Measurements from ENCODE around the gene FMC1. TPM values are rescaled to one million over a fixed set of nuclear protein-coding genes. Genes with fewer than 3 reads are reported as not detected.
"Not testable (repeated sequence)": the region's sequence is repeated elsewhere in the genome, so short reads cannot be mapped to it uniquely, and the experiment has no call there.

FMC1 gene
- total RNA-seq, 1 experiment from 2014 or later: 13.6 TPM

GRCh38 chr7:139330333-139331030 is 10.7 kb upstream of the FMC1 start:
- no peak overlapping the region for H3K4me3 ChIP-seq
- no peak for DNase-seq (ENCODE audit: low read depth in 1 of 2, low spot score in 2 of 2)
- H3K9me3 ChIP-seq (replicated peaks): no peaks in the 10 kb centered on the region
- no peaks in the 10 kb centered on the region for H3K36me3 ChIP-seq
- no peaks in the 10 kb centered on the region for H3K27me3 ChIP-seq (replicated peaks)
- no peak overlapping the region for H3K27ac ChIP-seq
- no peaks in the 10 kb centered on the region for H3K4me1 ChIP-seq (replicated peaks)

- no peaks in the 10 kb centered on the region for H3K4me1 ChIP-seq (replicated peaks)
- H3K36me3 ChIP-seq: no peaks in the 10 kb centered on the region
- no peak overlapping the region for H3K27ac ChIP-seq
These were observed 8.3 kb upstream of the FMC1 start for GRCh38 chr7:139332697-139333359.

DNA sequence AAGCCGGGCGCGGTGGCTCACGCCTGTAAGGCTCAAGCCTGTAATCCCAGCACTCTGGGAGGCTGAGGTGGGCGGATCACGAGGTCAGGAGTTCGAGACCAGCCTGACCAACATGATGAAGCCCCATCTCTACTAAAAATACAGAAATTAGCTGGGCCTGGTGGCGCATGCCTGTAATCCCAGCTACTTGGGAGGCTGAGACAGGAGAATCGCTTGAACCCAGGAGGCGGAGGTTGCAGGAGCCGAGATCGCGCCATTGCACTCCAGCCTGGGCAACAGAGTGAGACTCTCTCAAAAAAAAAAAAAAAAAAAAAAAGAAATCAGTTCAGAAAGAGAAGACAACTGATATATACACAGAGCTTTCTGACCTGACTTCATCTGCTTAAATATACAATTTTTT is 7.7 kb upstream of the FMC1 start:
- H3K36me3 ChIP-seq; DNase-seq (ENCODE audit: low read depth in 1 of 2, low spot score in 2 of 2); H3K27me3 ChIP-seq (replicated peaks); H3K9me3 ChIP-seq (replicated peaks); H3K4me1 ChIP-seq (replicated peaks); H3K4me3 ChIP-seq; H3K27ac ChIP-seq: not testable (repeated sequence)

More at GRCh38 chr7:139332697-139333359, 8.3 kb upstream of the FMC1 start:
- no peak for DNase-seq (ENCODE audit: low read depth in 1 of 2, low spot score in 2 of 2)
- Histone ChIP-seq H3K9me3 (replicated peaks) (no peaks in the 10 kb centered on the region), H3K27me3 (replicated peaks) (no peaks in the 10 kb centered on the region), H3K4me3 (no peak overlapping the region)

- Histone ChIP-seq H3K9me3 (replicated peaks) (no peaks in the 10 kb centered on the region), H3K4me3 (no peak overlapping the region), H3K36me3 (no peaks in the 10 kb centered on the region), H3K4me1 (replicated peaks) (no peaks in the 10 kb centered on the region), H3K27ac (no peak overlapping the region), H3K27me3 (replicated peaks) (no peaks in the 10 kb centered on the region)
- DNase-seq (ENCODE audit: low read depth in 1 of 2, low spot score in 2 of 2): no peak
These were observed 6.6 kb upstream of the FMC1 start for GRCh38 chr7:139334399-139335150.

- DNase-seq (ENCODE audit: low read depth in 1 of 2, low spot score in 2 of 2): no peak
- H3K4me3 ChIP-seq: no peak overlapping the region
- H3K27ac ChIP-seq: no peak overlapping the region
- no peaks in the 10 kb centered on the region for H3K27me3 ChIP-seq (replicated peaks)
- H3K36me3 ChIP-seq: peaks cover 3% of the 10 kb centered on the region; the same call in 1 of the 2 replicates
- peaks cover 6% of the 10 kb centered on the region for H3K4me1 ChIP-seq (replicated peaks)
- H3K9me3 ChIP-seq (replicated peaks): 0 out of 2 replicates have a peak, but pooled peaks cover 2% of the 10 kb centered on the region
These were observed 2.1 kb upstream of the FMC1 start for GRCh38 chr7:139339025-139339424.

DNA sequence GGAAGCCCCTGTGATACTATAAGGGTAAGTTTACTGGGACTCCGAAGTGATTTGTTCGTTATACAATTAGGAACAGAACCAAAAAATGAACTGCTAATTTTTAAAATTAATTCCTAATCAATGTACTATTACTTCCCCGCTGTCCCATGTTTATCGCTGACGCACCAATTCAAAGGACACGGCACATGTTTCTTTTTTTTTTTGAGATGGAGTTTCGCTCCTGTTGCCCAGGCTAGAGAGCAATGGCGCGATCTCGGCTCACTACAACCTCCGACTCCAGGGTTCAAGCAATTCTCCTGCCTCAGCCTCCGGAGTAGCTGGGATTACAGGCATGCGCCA is 1.5 kb upstream of the FMC1 start:
- H3K27me3 ChIP-seq (replicated peaks): no peaks in the 10 kb centered on the region
- H3K4me3 ChIP-seq: peak overlapping the region; percentile 70
- H3K4me1 ChIP-seq (replicated peaks): peaks cover 6% of the 10 kb centered on the region
- 0 out of 2 replicates have a peak, but pooled peaks cover 2% of the 10 kb centered on the region for H3K9me3 ChIP-seq (replicated peaks)
- H3K36me3 ChIP-seq: peaks cover 3% of the 10 kb centered on the region; the same call in 1 of the 2 replicates
- peak overlapping the region; percentile 94 for H3K27ac ChIP-seq
- DNase-seq (ENCODE audit: low read depth in 1 of 2, low spot score in 2 of 2): no peak

GRCh38 chr7:139340037-139340807 is 915 bp upstream of the FMC1 start:
- Histone ChIP-seq H3K27me3 (replicated peaks) (no peaks in the 10 kb centered on the region), H3K9me3 (replicated peaks) (0 out of 2 replicates have a peak, but pooled peaks cover 2% of the 10 kb centered on the region), H3K27ac (peak overlapping the region; percentile 94), H3K36me3 (peaks cover 3% of the 10 kb centered on the region; the same call in 1 of the 2 replicates), H3K4me3 (peak overlapping the region; percentile 70), H3K4me1 (replicated peaks) (peaks cover 6% of the 10 kb centered on the region)
- peak; percentile 98 to 99 for DNase-seq (ENCODE audit: low read depth in 1 of 2, low spot score in 2 of 2)

GRCh38 chr7:139340808-139341057 is 404 bp upstream of the FMC1 start:
- Histone ChIP-seq H3K27ac (peak overlapping the region; percentile 94), H3K27me3 (replicated peaks) (no peaks in the 10 kb centered on the region), H3K9me3 (replicated peaks) (0 out of 2 replicates have a peak, but pooled peaks cover 2% of the 10 kb centered on the region), H3K4me3 (peak overlapping the region; percentile 70), H3K36me3 (peaks cover 3% of the 10 kb centered on the region; the same call in 1 of the 2 replicates), H3K4me1 (replicated peaks) (peaks cover 6% of the 10 kb centered on the region)
- peak in 1 of 2 experiments; percentile 95 for DNase-seq (ENCODE audit: low read depth in 1 of 2, low spot score in 2 of 2)

- Histone ChIP-seq H3K4me1 (replicated peaks) (peaks cover 6% of the 10 kb centered on the region), H3K27ac (peak overlapping the region; percentile 94)
- DNase-seq (ENCODE audit: low read depth in 1 of 2, low spot score in 2 of 2): no peak
These were observed 664 bp downstream of the FMC1 start for GRCh38 chr7:139341776-139342226.

GRCh38 chr7:139345042-139345441 is 3.9 kb downstream of the FMC1 start:
- H3K9me3 ChIP-seq (replicated peaks): no peaks in the 10 kb centered on the region
- no peak overlapping the region for H3K4me3 ChIP-seq
- no peak for DNase-seq (ENCODE audit: low read depth in 1 of 2, low spot score in 2 of 2)
- peaks cover 12% of the 10 kb centered on the region for H3K36me3 ChIP-seq
- no peak overlapping the region for H3K27ac ChIP-seq
- H3K4me1 ChIP-seq (replicated peaks): peaks cover 6% of the 10 kb centered on the region
- H3K27me3 ChIP-seq (replicated peaks): no peaks in the 10 kb centered on the region

More at GRCh38 chr7:139341776-139342226, 664 bp downstream of the FMC1 start:
- H3K36me3 ChIP-seq: peaks cover 8% of the 10 kb centered on the region
- H3K27me3 ChIP-seq (replicated peaks): no peaks in the 10 kb centered on the region
- peak overlapping the region; percentile 70 for H3K4me3 ChIP-seq
- 0 out of 2 replicates have a peak, but pooled peaks cover 2% of the 10 kb centered on the region for H3K9me3 ChIP-seq (replicated peaks)

DNA sequence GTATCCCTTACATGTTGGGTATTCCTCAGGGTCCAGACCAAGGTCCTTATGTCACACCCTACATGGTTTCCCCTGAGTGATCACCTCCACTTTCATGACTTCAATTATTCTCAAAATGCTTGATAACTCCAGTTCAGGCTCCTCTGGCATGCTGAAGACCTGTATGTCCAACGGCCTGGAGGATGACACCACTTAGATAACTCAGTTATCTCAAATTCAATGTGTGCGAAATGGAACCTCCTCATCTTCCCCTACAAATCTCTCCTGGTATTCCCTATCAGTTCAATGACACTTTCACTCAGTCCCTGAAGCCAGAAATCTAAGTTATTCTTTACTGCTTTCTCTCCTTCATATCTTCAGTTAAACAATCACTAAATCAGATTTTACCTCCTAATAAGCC is 9.9 kb downstream of the FMC1 start:
- Histone ChIP-seq H3K9me3 (replicated peaks) (no peaks in the 10 kb centered on the region), H3K27ac (no peak overlapping the region), H3K4me3 (no peak overlapping the region), H3K36me3 (peaks cover 15% of the 10 kb centered on the region), H3K27me3 (replicated peaks) (no peaks in the 10 kb centered on the region), H3K4me1 (replicated peaks) (no peaks in the 10 kb centered on the region)
- no peak for DNase-seq (ENCODE audit: low read depth in 1 of 2, low spot score in 2 of 2)

DNA sequence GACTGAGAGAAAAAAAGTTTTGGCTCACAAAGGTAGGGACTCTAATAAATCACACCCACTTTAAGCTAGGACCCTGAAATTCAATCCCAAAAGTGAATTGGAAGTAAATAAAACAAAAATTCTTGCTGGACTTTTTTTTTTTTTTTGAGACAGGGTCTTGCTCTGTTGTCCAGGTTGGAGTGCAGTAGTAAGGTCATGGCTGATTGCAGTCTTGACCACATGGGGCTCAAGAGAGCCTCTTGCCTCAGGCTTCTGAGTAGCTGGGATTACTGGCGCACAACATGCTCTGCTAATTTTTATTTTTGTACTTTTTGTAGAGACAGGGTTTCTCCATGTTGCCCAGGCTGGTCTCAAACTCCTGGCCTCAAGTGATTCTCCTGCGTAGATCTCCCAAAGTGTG is 13.6 kb downstream of the FMC1 start:
- Histone ChIP-seq H3K4me1 (replicated peaks) (no peaks in the 10 kb centered on the region), H3K4me3 (no peak overlapping the region), H3K27ac (no peak overlapping the region), H3K9me3 (replicated peaks) (no peaks in the 10 kb centered on the region), H3K27me3 (replicated peaks) (no peaks in the 10 kb centered on the region), H3K36me3 (peaks cover 6% of the 10 kb centered on the region)
- no peak for DNase-seq (ENCODE audit: low read depth in 1 of 2, low spot score in 2 of 2)

- Histone ChIP-seq H3K27ac (no peak overlapping the region), H3K4me1 (replicated peaks) (no peaks in the 10 kb centered on the region), H3K27me3 (replicated peaks) (no peaks in the 10 kb centered on the region), H3K9me3 (replicated peaks) (no peaks in the 10 kb centered on the region), H3K4me3 (no peak overlapping the region), H3K36me3 (peaks cover 9% of the 10 kb centered on the region)
- no peak for DNase-seq (ENCODE audit: low read depth in 1 of 2, low spot score in 2 of 2)
These were observed 14.2 kb downstream of the FMC1 start for GRCh38 chr7:139355320-139355719.

All from SJSA1 (cell line).